HepG2 (cell line): Measurements from ENCODE around the gene ZNF629. TPM values are rescaled to one million over a fixed set of nuclear protein-coding genes. Genes with fewer than 3 reads are reported as not detected.

Source experiments
- CBX2 ChIP-seq, 2 experiments: fragments of 200-600 bp in 1 of 2; sonication (generic); formaldehyde crosslinking in 1 of 2; IDR thresholded peaks; 2 replicates each; pipeline versions ENCODE4 v1.7.0 to v1.8.1; 2018 to 2022; ENCODE audit warnings: low read depth in 2 of 2, low read length in 1 of 2, mild to moderate bottlenecking in 1 of 2, missing genetic modification reagents in 1 of 2
- CENPBD1 ChIP-seq: sonication (generic); formaldehyde crosslinking; IDR thresholded peaks from 2 replicates; pipeline ENCODE4 v1.8.0; 2022; ENCODE audit warnings: missing genetic modification reagents, low read depth, mild to moderate bottlenecking, borderline replicate concordance
- CREB1 ChIP-seq, 2 experiments: fragments of 450-650 bp in 1 of 2; IDR thresholded peaks; 2 replicates each; pipeline ENCODE4 v1.6.1; 2016 to 2017; ENCODE audit warnings: control low read depth in 1 of 2, mild to moderate bottlenecking in 1 of 2, missing compliant biosample characterization in 1 of 2, missing genetic modification characterization in 1 of 2
- CREBL2 ChIP-seq: sonication (generic); formaldehyde crosslinking; IDR thresholded peaks from 2 replicates; pipeline ENCODE4 v1.8.1; 2023; ENCODE audit warnings: missing genetic modification reagents, mild to moderate bottlenecking, borderline replicate concordance
- DMTF1 ChIP-seq: sonication (generic); formaldehyde crosslinking; IDR thresholded peaks from 2 replicates; pipeline ENCODE4 v1.4.0; 2020; ENCODE audit warnings: mild to moderate bottlenecking, missing genetic modification reagents
- DPF2 ChIP-seq: sonication (generic); formaldehyde crosslinking; IDR thresholded peaks from 2 replicates; pipeline ENCODE4 v1.4.0; 2020; ENCODE audit warnings: mild to moderate bottlenecking, low read depth, missing genetic modification reagents, borderline replicate concordance
- KLF9 ChIP-seq: IDR thresholded peaks from 2 replicates; pipeline ENCODE4 v1.6.1; 2016; ENCODE audit warnings: low read depth
- MAZ ChIP-seq, 2 experiments: sonication (generic) in 1 of 2; formaldehyde crosslinking in 1 of 2; IDR thresholded peaks; 2 replicates each; pipeline versions ENCODE4 v1.5.0 to v1.6.1; 2012 to 2020; ENCODE audit warnings: low read depth in 2 of 2, mild to moderate bottlenecking in 2 of 2, borderline replicate concordance in 1 of 2, improper control_type of control experiment in 1 of 2, low read length in 1 of 2, missing genetic modification reagents in 1 of 2, moderate library complexity in 1 of 2
- MTA1 ChIP-seq: sonication (generic); formaldehyde crosslinking; IDR thresholded peaks from 2 replicates; pipeline ENCODE4 v1.4.0; 2020; ENCODE audit warnings: missing genetic modification reagents, mild to moderate bottlenecking, borderline replicate concordance
- MTA3 ChIP-seq: sonication (generic); formaldehyde crosslinking; IDR thresholded peaks from 2 replicates; pipeline ENCODE4 v1.4.0; 2020; ENCODE audit warnings: missing genetic modification reagents
- PAX8 ChIP-seq: sonication (generic); formaldehyde crosslinking; IDR thresholded peaks from 2 replicates; pipeline ENCODE4 v1.8.0; 2022; ENCODE audit warnings: mild to moderate bottlenecking, missing genetic modification reagents, borderline replicate concordance
- SUZ12 ChIP-seq: fragments of 150-350 bp; IDR thresholded peaks from 2 replicates; pipeline ENCODE4 v1.6.1; 2014; ENCODE audit warnings: low read depth, low read length
- TMF1 ChIP-seq: sonication (generic); formaldehyde crosslinking; IDR thresholded peaks from 2 replicates; pipeline ENCODE4 v1.8.1; 2022; ENCODE audit warnings: low read depth, missing genetic modification reagents
- ZMYM4 ChIP-seq: sonication (generic); formaldehyde crosslinking; IDR thresholded peaks from 2 replicates; pipeline ENCODE4 v1.8.1; 2023; ENCODE audit warnings: mild to moderate bottlenecking, missing genetic modification reagents
- ZNF280D ChIP-seq: sonication (generic); formaldehyde crosslinking; IDR thresholded peaks from 2 replicates; pipeline ENCODE4 v1.5.1; 2020; ENCODE audit warnings: mild to moderate bottlenecking, missing genetic modification reagents
- ZNF329 ChIP-seq: sonication (generic); formaldehyde crosslinking; IDR thresholded peaks from 2 replicates; pipeline ENCODE4 v1.9.0; 2021; ENCODE audit warnings: low read depth, mild to moderate bottlenecking, missing genetic modification reagents
- ZNF34 ChIP-seq: sonication (generic); formaldehyde crosslinking; IDR thresholded peaks from 2 replicates; pipeline ENCODE4 v1.4.0; 2020; ENCODE audit warnings: mild to moderate bottlenecking, missing genetic modification reagents, borderline replicate concordance
- ZNF616 ChIP-seq: sonication (generic); formaldehyde crosslinking; IDR thresholded peaks from 2 replicates; pipeline ENCODE4 v1.5.0; 2020; ENCODE audit warnings: low read depth, mild to moderate bottlenecking, missing genetic modification reagents
- ZNF746 ChIP-seq: sonication (generic); formaldehyde crosslinking; IDR thresholded peaks from 2 replicates; pipeline ENCODE4 v1.8.0; 2022; ENCODE audit warnings: mild to moderate bottlenecking, missing genetic modification reagents
- ZNF841 ChIP-seq: sonication (generic); formaldehyde crosslinking; IDR thresholded peaks from 2 replicates; pipeline ENCODE4 v1.8.1; 2023; ENCODE audit warnings: missing genetic modification reagents, borderline replicate concordance
- polyA plus RNA-seq, 8 experiments: library from polyadenylated mRNA; depleted of rRNA in 3 of 8; stranded (reverse) in 7 of 8; unstranded in 1 of 8; fragments of >200 nt; fragmentation: Illumina TruSeq in 4 of 8; extraction: Trizol in 4 of 8; gene quantifications; 2 replicates each; pipeline versions ENCODE4 v1.2.1 to v1.2.3, GENCODE V29; 2011 to 2016; ENCODE audit warnings: low read depth in 4 of 8, missing spikeins in 1 of 8, mixed read lengths in 1 of 8; ENCODE audit not compliant: insufficient read depth in 1 of 8
- total RNA-seq, 5 experiments: library from RNA; depleted of rRNA; stranded (reverse); fragments of >200 nt; fragmentation: Illumina TruSeq; extraction: Trizol; gene quantifications; 2 replicates each; pipeline ENCODE4 v1.2.3, GENCODE V29; 2016; ENCODE audit warnings: low read depth in 1 of 5

ZNF629 gene
- total and polyA plus RNA-seq, 2 of the 13 experiments (the other 11 are each of a cell fraction or from before 2014, with no cell fraction given) = 6.1 to 16.5 TPM

- TF ChIP-seq DMTF1 (CRISPR knock-in tag) = no peak
- no peak for TF ChIP-seq ZNF841 (CRISPR knock-in tag)
- 0 out of 2 replicates have a peak, but pooled peaks have one; percentile 43 for TF ChIP-seq MTA1 (CRISPR knock-in tag)
- TF ChIP-seq DPF2 (CRISPR knock-in tag) = no peak
- TF ChIP-seq CENPBD1 (CRISPR knock-in tag) = no peak
- TF ChIP-seq SUZ12 = no peak
- no peak for TF ChIP-seq CBX2 (IDR thresholded peaks at IDR 0.05; ENCODE audit: low read depth, low read length)
- TF ChIP-seq CBX2 (CRISPR knock-in tag; IDR thresholded peaks at IDR 0.05; ENCODE audit: low read depth) = no peak
- no peak for TF ChIP-seq ZNF329
- TF ChIP-seq ZMYM4 (CRISPR knock-in tag) = no peak
- no peak for TF ChIP-seq PAX8
- no peak for TF ChIP-seq MAZ (IDR thresholded peaks at IDR 0.05; ENCODE audit: borderline replicate concordance, low read depth, low read length)
- TF ChIP-seq MAZ (CRISPR knock-in tag; IDR thresholded peaks at IDR 0.05; ENCODE audit: low read depth) = no peak
- TF ChIP-seq MTA3 (CRISPR knock-in tag) = no peak
- no peak for TF ChIP-seq CREBL2
- peak; percentile 26; the same call in 1 of the 2 replicates for TF ChIP-seq CREB1 (IDR thresholded peaks at IDR 0.05)
- TF ChIP-seq CREB1 (CRISPR knock-in tag; IDR thresholded peaks at IDR 0.05) = no peak
- TF ChIP-seq ZNF34 (CRISPR knock-in tag) = no peak
- TF ChIP-seq TMF1 (CRISPR knock-in tag) = 0 out of 2 replicates have a peak, but pooled peaks have one; percentile 23
- no peak for TF ChIP-seq KLF9 (CRISPR knock-in tag)
- no peak for TF ChIP-seq ZNF280D
- no peak for TF ChIP-seq ZNF746 (CRISPR knock-in tag)
- TF ChIP-seq ZNF616 = no peak
Observed at GRCh38 chr16:30748634-30749445, 38.2 kb downstream of the ZNF629 start (continued).
